ENCODE measurements around the gene NR2F2.

- TF ChIP-seq CTCF (IDR thresholded peaks at IDR 0.05; ENCODE audit: low read length): no peak
- TF ChIP-seq EZH2 (IDR thresholded peaks at IDR 0.05; ENCODE audit: borderline replicate concordance, low read length): no peak
These were observed 18.6 kb upstream of the NR2F2 start for GRCh38 chr15:96311956-96312294.

Data from OCI-LY1 (cell line).